Aorta (tissue), 5 donors: ENCODE measurements around the gene CAPZA1. TPM values are rescaled to one million over a fixed set of nuclear protein-coding genes. Genes with fewer than 3 reads are reported as not detected.
"Not testable (repeated sequence)": the region's sequence is repeated elsewhere in the genome, so short reads cannot be mapped to it uniquely, and the experiment has no call there.

Experiments
- ATAC-seq: fragments of 200-7000 bp; cut with Tn5 transposase; one replicate; pipeline ENCODE4 v1.9.1; 2022; ENCODE audit warnings: moderate library complexity; ENCODE audit not compliant: low FRiP score
- DNase-seq, 2 donors: peaks; one replicate each; pipeline ENCODE4 v3.0.0-alpha.2; 2020
- H3K27ac ChIP-seq, 2 donors: one replicate each; pipeline ENCODE4 v1.5.1; 2013; ENCODE audit warnings: low read length in 2 of 2, mild to moderate bottlenecking in 2 of 2, moderate library complexity in 2 of 2, control low read depth in 1 of 2, inconsistent platforms in 1 of 2, low read depth in 1 of 2
- H3K27me3 ChIP-seq, 2 donors: one replicate each; pipeline ENCODE4 v1.6.1; 2013; ENCODE audit warnings: control low read depth in 1 of 2, low read length in 1 of 2, mild to moderate bottlenecking in 1 of 2, moderate library complexity in 1 of 2; ENCODE audit not compliant: insufficient read depth in 2 of 2, control insufficient read depth in 1 of 2
- H3K36me3 ChIP-seq, 2 donors: one replicate each; pipeline ENCODE4 v1.6.1; 2013; ENCODE audit warnings: control low read depth in 1 of 2, low read length in 1 of 2, mild to moderate bottlenecking in 1 of 2; ENCODE audit not compliant: insufficient read depth in 2 of 2, control insufficient read depth in 1 of 2
- H3K4me1 ChIP-seq, 2 donors: one replicate each; pipeline ENCODE4 v1.6.1; 2013; ENCODE audit warnings: low read length in 2 of 2, control low read depth in 1 of 2, mild to moderate bottlenecking in 1 of 2, moderate library complexity in 1 of 2; ENCODE audit not compliant: insufficient read depth in 2 of 2, control insufficient read depth in 1 of 2
- H3K4me3 ChIP-seq, 2 donors: one replicate each; pipeline ENCODE4 v1.5.1; 2013; ENCODE audit warnings: low read length in 2 of 2, control low read depth in 1 of 2, mild to moderate bottlenecking in 1 of 2
- H3K9me3 ChIP-seq: one replicate; pipeline ENCODE4 v1.6.1; 2013; ENCODE audit warnings: mild to moderate bottlenecking, low read length; ENCODE audit not compliant: control insufficient read depth
- WGBS, 2 donors: extraction: QIAGEN DNeasy Blood & Tissue Kit; methylation state at CpG; one replicate each; pipeline ENCODE4 v1.1.7; 2013; 5-methylcytosine and 5-hydroxymethylcytosine counted together
- intact Hi-C, 2 donors: fragments of 100-400 bp; cut with DNase I; formaldehyde crosslinking; loops; one replicate each; pipeline versions ENCODE4 v1.14.2 to v1.15.0; 2022
- polyA plus RNA-seq, 2 donors: library from polyadenylated mRNA; stranded (reverse); fragments of 200-250 nt; gene quantifications; one replicate each; pipeline ENCODE4 v1.2.3, GENCODE V29; 2013
- total RNA-seq, 2 donors: library from RNA; stranded (reverse); fragmentation: NEBNext Ultra II Directional; extraction: Animal tissue kit (Norgen Biotek cat#: 25700); gene quantifications; one replicate each; pipeline ENCODE4 v1.2.1, GENCODE V29; 2021
- donor health status: healthy with polysubstance abuse.
- donor health status: Bipolar disorder and iron deficiency.
- donor health status: DM: no; HTN: no; CAD: no.
- donor health status: DM: no; HTN: no; CAD: no.
- donor health status: DM: yes; HTN: yes; CAD: no.

The CAPZA1 gene
- total and polyA plus RNA-seq, 4 donors, result 39.1 to 109 (median 85.0) TPM

DNA sequence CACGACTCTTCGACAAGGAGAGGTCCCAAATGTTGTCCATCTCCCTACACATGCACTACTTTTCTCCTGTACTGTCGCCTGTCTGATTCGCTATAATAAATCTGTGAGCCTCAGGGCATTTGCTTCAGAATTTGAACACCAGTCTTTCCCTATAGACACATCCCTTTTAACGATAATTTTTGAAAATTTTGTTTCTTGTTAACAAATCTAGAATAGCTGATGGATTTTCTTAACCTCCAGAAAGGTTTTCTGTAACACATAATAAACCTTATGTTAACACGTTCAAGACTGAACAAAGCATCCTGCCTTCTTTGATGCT, 704 bp downstream of the CAPZA1 start:
- H3K36me3 ChIP-seq, result no peaks in the 10 kb centered on the region
- no peaks in the 10 kb centered on the region for H3K27me3 ChIP-seq
- WGBS, 2 donors, result 0 to 1% methylated on average over 6 of the region's 6 CpGs
- no peak for DNase-seq
- peak overlapping the region; percentile 63 to 84 for H3K4me3 ChIP-seq
- H3K4me1 ChIP-seq, result peaks cover 2 to 3% of the 10 kb centered on the region in 2 donors
- intact Hi-C loops, result no loop called here
- ATAC-seq, result no peak
- H3K9me3 ChIP-seq, result no peaks in the 10 kb centered on the region
- H3K27ac ChIP-seq, result peak overlapping the region; percentile 37 to 83

DNA sequence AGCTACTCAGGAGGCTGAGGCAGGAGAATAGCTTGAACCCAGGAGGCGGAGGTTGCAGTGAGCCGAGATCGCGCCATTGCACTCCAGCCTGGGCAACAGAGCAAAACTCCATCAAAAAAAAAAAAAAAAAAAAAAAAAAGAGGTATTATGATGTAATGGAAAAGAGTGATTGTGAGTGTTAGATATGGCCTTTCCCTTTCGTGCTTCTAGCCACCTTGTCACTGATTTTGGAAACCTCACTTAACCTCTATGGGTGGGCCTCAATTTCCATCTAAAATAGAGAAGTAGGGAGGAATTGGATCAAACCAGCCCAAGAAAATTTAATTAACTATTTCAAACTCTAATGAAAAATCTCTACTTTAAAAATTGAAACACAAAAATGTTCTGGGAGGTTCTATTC, 4.9 kb downstream of the CAPZA1 start:
- whole genome bisulfite sequencing, 2 donors, result 80% methylated on average over 5 of the region's 5 CpGs
- intact Hi-C loops, H3K9me3 ChIP-seq, H3K27me3 ChIP-seq, H3K4me1 ChIP-seq, H3K27ac ChIP-seq, H3K4me3 ChIP-seq, ATAC-seq, DNase-seq, H3K36me3 ChIP-seq: not testable (repeated sequence)

- peaks cover 5 to 7% of the 10 kb centered on the region in 2 donors for H3K4me1 ChIP-seq
- no peak overlapping the region for H3K4me3 ChIP-seq
- H3K27me3 ChIP-seq, result no peaks in the 10 kb centered on the region
- DNase-seq (no peak), ATAC-seq (no peak)
- H3K36me3 ChIP-seq, result peaks cover 0 to 3% of the 10 kb centered on the region in 2 donors
- 90 to 91% methylated on average over 2 of the region's 2 CpGs for WGBS, 2 donors
- no peaks in the 10 kb centered on the region for H3K9me3 ChIP-seq
- H3K27ac ChIP-seq, result peak overlapping the region in 1 of 2 donors; percentile 43
- intact Hi-C loops, result no loop called here
Observed at GRCh38 chr1:112625696-112626095, 6.1 kb downstream of the CAPZA1 start.

DNA sequence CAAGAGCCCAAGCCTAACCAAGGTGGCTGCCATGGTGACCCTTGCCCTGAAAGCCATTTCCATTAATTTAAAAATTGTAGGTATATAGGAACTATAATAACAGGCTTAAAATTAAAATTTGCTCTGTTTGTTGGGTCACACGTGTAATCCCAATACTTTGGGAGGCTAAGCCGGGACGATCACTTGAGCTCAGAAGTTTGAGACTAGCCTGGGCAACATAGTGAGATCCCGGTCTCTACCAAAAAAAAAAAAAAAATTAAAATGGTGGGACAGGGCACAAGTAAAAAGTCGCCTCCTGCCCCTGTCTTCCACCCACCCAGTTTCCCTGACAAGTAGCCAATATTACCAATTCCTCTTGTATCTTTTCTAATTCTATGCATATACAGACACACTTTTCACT, 6.6 kb downstream of the CAPZA1 start:
- peaks cover 5 to 6% of the 10 kb centered on the region in 2 donors for H3K4me1 ChIP-seq
- H3K27ac ChIP-seq, result peak overlapping the region in 1 of 2 donors; percentile 43
- no peak overlapping the region for H3K4me3 ChIP-seq
- no peak for DNase-seq
- peaks cover 0 to 3% of the 10 kb centered on the region in 2 donors for H3K36me3 ChIP-seq
- intact Hi-C loops, result no loop called here
- no peaks in the 10 kb centered on the region for H3K27me3 ChIP-seq
- ATAC-seq, result no peak
- 92 to 93% methylated on average over 5 of the region's 5 CpGs for WGBS, 2 donors
- no peaks in the 10 kb centered on the region for H3K9me3 ChIP-seq

GRCh38 chr1:112626887-112627286, 7.3 kb downstream of the CAPZA1 start:
- Histone ChIP-seq H3K36me3 (peaks cover 0 to 3% of the 10 kb centered on the region in 2 donors), H3K9me3 (no peaks in the 10 kb centered on the region), H3K4me3 (no peak overlapping the region), H3K27me3 (no peaks in the 10 kb centered on the region), H3K4me1 (peaks cover 5 to 6% of the 10 kb centered on the region in 2 donors), H3K27ac (no peak overlapping the region)
- ATAC-seq (no peak), DNase-seq (no peak)
- intact Hi-C loops, result no loop called here

DNA sequence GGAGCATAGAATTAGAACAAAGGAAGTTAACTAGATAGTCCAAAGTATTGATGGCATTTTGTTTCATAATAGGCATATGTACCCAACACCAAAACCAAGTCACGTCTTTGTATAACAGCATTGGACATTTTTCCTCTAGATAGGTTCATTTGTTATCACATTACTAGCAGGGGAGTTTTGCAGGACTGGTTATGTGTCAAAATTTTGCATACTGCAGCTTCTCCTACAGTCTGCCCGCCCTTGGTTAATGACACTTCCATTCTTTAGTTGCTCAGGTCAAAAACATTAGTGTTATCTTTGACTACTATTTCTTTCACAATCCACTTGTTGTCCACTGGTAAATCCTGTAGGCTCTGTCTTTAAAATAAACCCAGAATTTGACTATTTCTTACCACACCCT, 8.9 kb downstream of the CAPZA1 start:
- Histone ChIP-seq H3K9me3 (no peaks in the 10 kb centered on the region), H3K27ac (no peak overlapping the region), H3K4me1 (peaks cover 5 to 6% of the 10 kb centered on the region in 2 donors), H3K27me3 (no peaks in the 10 kb centered on the region), H3K36me3 (peaks cover 0 to 3% of the 10 kb centered on the region in 2 donors), H3K4me3 (no peak overlapping the region)
- intact Hi-C loops, result no loop called here
- ATAC-seq (no peak), DNase-seq (no peak)
- 86 to 90% methylated on average over 2 of the region's 2 CpGs for WGBS, 2 donors

DNA sequence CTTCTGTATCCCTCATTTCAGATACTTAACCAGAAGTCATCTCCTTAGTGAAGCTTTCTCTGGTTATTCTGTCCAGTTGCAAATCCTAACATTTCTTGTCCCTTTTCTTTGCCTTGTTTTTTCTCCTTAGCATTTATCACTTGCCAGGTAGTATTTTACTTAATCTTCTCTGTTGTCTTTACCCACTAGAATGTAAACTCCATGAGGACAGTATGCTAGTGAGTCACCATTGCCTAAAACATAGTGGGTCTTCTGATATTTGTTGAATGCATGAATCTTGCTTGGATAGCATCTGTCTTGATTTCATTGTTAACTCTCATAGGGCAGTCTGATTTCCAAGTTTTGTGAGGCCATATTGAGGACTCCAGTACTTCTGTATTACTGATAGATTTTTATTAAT, 9.6 kb downstream of the CAPZA1 start:
- Histone ChIP-seq H3K4me1 (peaks cover 5 to 6% of the 10 kb centered on the region in 2 donors), H3K9me3 (no peaks in the 10 kb centered on the region), H3K36me3 (peaks cover 0 to 3% of the 10 kb centered on the region in 2 donors), H3K27ac (no peak overlapping the region), H3K4me3 (no peak overlapping the region), H3K27me3 (no peaks in the 10 kb centered on the region)
- no peak for DNase-seq
- intact Hi-C loops, result no loop called here
- no peak for ATAC-seq

DNA sequence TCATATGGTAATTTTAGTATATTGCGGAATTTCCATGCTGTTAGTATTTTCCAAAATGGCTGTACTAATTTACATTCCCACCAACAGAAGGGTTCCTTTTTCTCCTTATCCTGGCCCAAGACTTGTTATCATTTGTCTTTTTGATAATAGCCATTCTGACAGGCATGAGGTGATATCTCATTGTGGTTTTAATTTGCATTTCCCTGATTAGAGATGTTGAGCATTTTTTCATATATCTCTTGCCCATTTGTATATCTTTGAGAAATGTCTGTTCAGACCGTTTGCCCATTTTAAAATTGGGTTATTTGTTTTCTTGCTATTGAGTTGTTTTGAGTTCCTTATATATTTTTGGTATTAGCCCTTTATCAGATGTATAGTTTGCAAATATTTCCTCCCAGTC, 14.0 kb downstream of the CAPZA1 start:
- H3K4me3 ChIP-seq, result no peak overlapping the region
- H3K9me3 ChIP-seq, result no peaks in the 10 kb centered on the region
- H3K36me3 ChIP-seq, result no peaks in the 10 kb centered on the region
- H3K27me3 ChIP-seq, result no peaks in the 10 kb centered on the region
- no peaks in the 10 kb centered on the region for H3K4me1 ChIP-seq
- ATAC-seq (no peak), DNase-seq (no peak)
- WGBS, 2 donors, result 87 to 89% methylated on average over 2 of the region's 2 CpGs
- intact Hi-C loops, result no loop called here
- H3K27ac ChIP-seq, result no peak overlapping the region

- Histone ChIP-seq H3K9me3 (no peaks in the 10 kb centered on the region), H3K36me3 (no peaks in the 10 kb centered on the region), H3K4me1 (no peaks in the 10 kb centered on the region), H3K27me3 (no peaks in the 10 kb centered on the region), H3K4me3 (no peak overlapping the region), H3K27ac (no peak overlapping the region)
- DNase-seq (no peak), ATAC-seq (no peak)
- intact Hi-C loops, result no loop called here
Observed at GRCh38 chr1:112634367-112634766, 14.7 kb downstream of the CAPZA1 start.
